ENCODE results near the gene SYT10.

GRCh38 chr12:33357181-33357580 lies 82.4 kb downstream of the SYT10 start:
- no peak for TF ChIP-seq CTCF (IDR thresholded peaks at IDR 0.05; ENCODE audit: low read depth, low read length, missing input control)
- TF ChIP-seq HNF4G (IDR thresholded peaks at IDR 0.05) = no peak
- no peak for TF ChIP-seq EGR1 (IDR thresholded peaks at IDR 0.05; ENCODE audit: low read depth in 2 of 2)
- no peak for TF ChIP-seq GABPA (IDR thresholded peaks at IDR 0.05 in 1 of 2, conservative IDR thresholded peaks at IDR 0.05 in 1 of 2)
- no peak for TF ChIP-seq JUND (IDR thresholded peaks at IDR 0.05)
- TF ChIP-seq YY1 (IDR thresholded peaks at IDR 0.05) = no peak
- no peak for TF ChIP-seq RXRA (IDR thresholded peaks at IDR 0.05)
- TF ChIP-seq RAD21 (IDR thresholded peaks at IDR 0.05) = no peak
- TF ChIP-seq SP1 (IDR thresholded peaks at IDR 0.05) = no peak
- TF ChIP-seq REST (IDR thresholded peaks at IDR 0.05) = no peak
- no peak for TF ChIP-seq ATF3 (IDR thresholded peaks at IDR 0.05)
- TF ChIP-seq TAF1 (conservative IDR thresholded peaks at IDR 0.05) = no peak
- no peak for TF ChIP-seq NR2F2 (IDR thresholded peaks at IDR 0.05)
- no peak for TF ChIP-seq FOXA1 (IDR thresholded peaks at IDR 0.05)

All from liver (tissue), 3 donors.